ENCODE results near the gene FHDC1.

FHDC1 gene

DNA sequence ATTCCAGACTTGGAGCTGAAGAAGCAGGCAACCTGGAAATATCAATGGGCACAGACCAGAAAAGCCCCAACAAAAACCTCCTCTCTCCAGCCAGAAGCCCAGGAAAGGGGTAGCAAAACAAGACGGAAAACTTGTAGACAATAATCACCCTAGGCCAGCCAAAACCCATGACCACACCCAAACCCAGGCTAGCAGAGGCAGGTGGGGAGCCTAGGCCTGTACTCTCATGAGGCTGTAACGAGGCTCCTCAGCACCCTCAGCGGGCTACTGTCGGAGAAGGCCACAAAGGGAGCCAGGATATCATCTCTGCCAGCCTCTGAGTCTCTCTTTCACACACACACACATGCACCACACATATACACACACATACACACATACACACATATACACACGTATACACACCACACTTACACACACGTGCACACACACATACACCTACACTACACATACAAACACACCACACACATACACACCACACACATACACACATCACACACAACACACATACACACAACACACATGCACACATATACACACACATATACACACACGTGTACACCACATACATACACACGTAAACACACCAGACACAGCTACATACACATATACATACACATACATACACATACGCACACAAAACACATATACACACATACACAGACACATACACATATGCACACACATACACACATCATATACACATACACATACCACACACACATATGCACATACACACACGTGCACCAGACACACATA is 90.6 kb downstream of the FHDC1 start:
- no peak overlapping the region for H3K4me3 ChIP-seq (ENCODE audit: low read depth, low read length)
- TF ChIP-seq, protein P1, sequence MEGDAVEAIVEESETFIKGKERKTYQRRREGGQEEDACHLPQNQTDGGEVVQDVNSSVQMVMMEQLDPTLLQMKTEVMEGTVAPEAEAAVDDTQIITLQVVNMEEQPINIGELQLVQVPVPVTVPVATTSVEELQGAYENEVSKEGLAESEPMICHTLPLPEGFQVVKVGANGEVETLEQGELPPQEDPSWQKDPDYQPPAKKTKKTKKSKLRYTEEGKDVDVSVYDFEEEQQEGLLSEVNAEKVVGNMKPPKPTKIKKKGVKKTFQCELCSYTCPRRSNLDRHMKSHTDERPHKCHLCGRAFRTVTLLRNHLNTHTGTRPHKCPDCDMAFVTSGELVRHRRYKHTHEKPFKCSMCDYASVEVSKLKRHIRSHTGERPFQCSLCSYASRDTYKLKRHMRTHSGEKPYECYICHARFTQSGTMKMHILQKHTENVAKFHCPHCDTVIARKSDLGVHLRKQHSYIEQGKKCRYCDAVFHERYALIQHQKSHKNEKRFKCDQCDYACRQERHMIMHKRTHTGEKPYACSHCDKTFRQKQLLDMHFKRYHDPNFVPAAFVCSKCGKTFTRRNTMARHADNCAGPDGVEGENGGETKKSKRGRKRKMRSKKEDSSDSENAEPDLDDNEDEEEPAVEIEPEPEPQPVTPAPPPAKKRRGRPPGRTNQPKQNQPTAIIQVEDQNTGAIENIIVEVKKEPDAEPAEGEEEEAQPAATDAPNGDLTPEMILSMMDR (IDR thresholded peaks at IDR 0.05; ENCODE audit: insufficient read depth, low read depth, low read length, missing control alignments), result no peak
- DNase-seq (ENCODE audit: low read depth), result no peak

DNA sequence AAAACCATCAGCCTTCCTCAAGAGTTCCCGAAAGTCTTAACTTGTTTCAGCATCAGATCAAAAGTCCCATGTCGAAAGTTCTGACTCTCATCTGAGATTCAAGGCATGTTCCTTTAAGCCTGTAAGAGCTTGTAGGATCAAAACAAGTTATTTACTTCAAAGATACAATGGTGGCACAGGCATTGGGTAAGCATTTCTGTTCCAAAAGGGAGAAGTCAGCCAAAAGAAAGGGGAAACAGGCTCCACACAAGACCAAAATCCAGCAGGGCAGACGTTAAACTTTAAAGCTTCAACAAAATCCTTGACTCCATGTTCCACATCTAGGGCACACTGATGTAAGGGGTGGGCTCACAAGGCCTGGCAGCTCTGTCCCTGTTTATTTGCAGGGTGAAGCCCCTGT is 91.7 kb downstream of the FHDC1 start:
- no peak for DNase-seq (ENCODE audit: low read depth)
- TF ChIP-seq, protein P1 (IDR thresholded peaks at IDR 0.05; ENCODE audit: insufficient read depth, low read depth, low read length, missing control alignments), result no peak
- no peak overlapping the region for H3K4me3 ChIP-seq (ENCODE audit: low read depth, low read length)

DNA sequence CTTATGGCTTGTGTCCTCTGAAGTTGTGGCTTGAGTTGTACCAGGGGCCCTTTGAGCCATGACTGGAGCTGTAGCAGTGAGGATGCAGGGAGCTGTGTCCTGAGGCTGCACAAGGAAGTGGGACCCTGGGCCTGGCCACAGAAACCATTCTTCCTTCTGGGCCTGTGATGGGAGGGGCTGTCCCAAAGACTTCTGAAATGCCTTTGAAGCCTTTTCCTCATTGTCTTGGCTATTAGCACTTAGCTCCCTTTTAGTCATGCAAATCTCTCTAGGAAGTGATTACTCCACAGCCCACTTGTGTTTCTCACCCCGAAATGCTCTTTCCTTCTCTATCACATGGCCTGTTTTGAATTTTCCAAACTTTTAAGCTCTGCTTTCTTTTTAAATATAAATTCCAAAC is 92.4 kb downstream of the FHDC1 start:
- DNase-seq (ENCODE audit: low read depth), result no peak
- TF ChIP-seq, protein P1 (IDR thresholded peaks at IDR 0.05; ENCODE audit: insufficient read depth, low read depth, low read length, missing control alignments), result no peak
- no peak overlapping the region for H3K4me3 ChIP-seq (ENCODE audit: low read depth, low read length)
